Endothelial cell of umbilical vein (primary cell): ENCODE results near the gene WDR4. TPM values are rescaled to one million over a fixed set of nuclear protein-coding genes. Genes with fewer than 3 reads are reported as not detected.

ENCODE experiments used
- BruUV-seq: library from RNA; stranded (reverse); fragments of 400-500 nt; replicated peaks from 2 replicates; lab custom pipeline; 2021; lab: Mats Ljungman, UMichigan
- CTCF ChIA-PET: fragments of 300-600, 350-600 bp; sonication (Branson Sonifier 250); formaldehyde crosslinking; loops from one replicate; lab custom pipeline; 2021; ENCODE audit warnings: antibody characterized with exemption, inconsistent platforms; lab: Charles Lee
- POLR2A ChIA-PET: fragments of 300-600, 350-600 bp; sonication (Branson Sonifier 250); formaldehyde crosslinking; loops from one replicate; lab custom pipeline; 2021; ENCODE audit warnings: antibody characterized with exemption, inconsistent platforms; lab: Charles Lee
- DNase-seq: peaks from one replicate; pipeline ENCODE4 v3.0.0-alpha.2; 2011; ENCODE audit warnings: low read depth, low spot score
- FAIRE-seq: peaks from 2 replicates; lab custom pipeline; 2011; peaks lifted over from hg19 to GRCh38; lab: Jason Lieb, UNC
- H2AFZ ChIP-seq: 2 replicates; pipeline ENCODE4 v1.6.0; 2012; ENCODE audit warnings: low read depth, low read length, control low read depth, inconsistent platforms
- H3K27ac ChIP-seq: 2 replicates; pipeline ENCODE4 v1.5.1; 2011; ENCODE audit warnings: low read depth, mild to moderate bottlenecking, control low read depth, low read length, moderate library complexity; ENCODE audit not compliant: insufficient read depth
- H3K27me3 ChIP-seq, 2 experiments: 2 replicates each; pipeline versions ENCODE4 v1.6.0 to v1.6.1; 2011; ENCODE audit warnings: low read length in 2 of 2, mixed read lengths in 1 of 2; ENCODE audit not compliant: control insufficient read depth in 2 of 2, insufficient read depth in 2 of 2
- H3K36me3 ChIP-seq, 2 experiments: 2 replicates in 1 of 2; 3 replicates in 1 of 2; pipeline ENCODE4 v1.5.1; 2011; ENCODE audit warnings: low read length in 2 of 2, mild to moderate bottlenecking in 1 of 2, moderate library complexity in 1 of 2; ENCODE audit not compliant: control insufficient read depth in 2 of 2, insufficient read depth in 2 of 2; ENCODE audit errors: extremely low read depth in 1 of 2
- H3K4me1 ChIP-seq: 3 replicates; pipeline ENCODE4 v1.5.1; 2011; ENCODE audit warnings: mild to moderate bottlenecking, low read length; ENCODE audit not compliant: control insufficient read depth, insufficient read depth; ENCODE audit errors: extremely low read depth
- H3K4me2 ChIP-seq: 2 replicates; pipeline ENCODE4 v1.6.1; 2011; ENCODE audit warnings: low read length, control low read depth, mixed read lengths; ENCODE audit not compliant: insufficient read depth
- H3K4me3 ChIP-seq, 3 experiments: fragments of 200-600 bp in 1 of 3; sonication (generic), shearing (Covaris generic) in 1 of 3; replicated peaks in 1 of 3; 2 replicates each; pipeline ENCODE4 v1.5.1; 2011 to 2016; ENCODE audit warnings: control low read depth in 3 of 3, low read length in 3 of 3, mild to moderate bottlenecking in 2 of 3, inconsistent platforms in 1 of 3, low read depth in 1 of 3, moderate library complexity in 1 of 3; ENCODE audit not compliant: insufficient read depth in 1 of 3
- H3K79me2 ChIP-seq: 2 replicates; pipeline ENCODE4 v1.6.0; 2012; ENCODE audit warnings: low read length, inconsistent platforms; ENCODE audit not compliant: control insufficient read depth, insufficient read depth
- H3K9ac ChIP-seq: replicated peaks from 2 replicates; pipeline ENCODE3; 2011; ENCODE audit warnings: low read length, control low read depth; ENCODE audit not compliant: insufficient read depth; ENCODE audit errors: extremely low read depth
- H3K9me1 ChIP-seq: replicated peaks from 3 replicates; pipeline ENCODE4 v1.6.0; 2011; ENCODE audit warnings: mild to moderate bottlenecking, low read length; ENCODE audit not compliant: control insufficient read depth, insufficient read depth; ENCODE audit errors: extremely low read depth
- H3K9me3 ChIP-seq: replicated peaks from 2 replicates; pipeline ENCODE4 v1.5.1; 2012; ENCODE audit warnings: low read length, inconsistent platforms; ENCODE audit not compliant: control insufficient read depth, insufficient read depth
- H4K20me1 ChIP-seq: replicated peaks from 2 replicates; pipeline ENCODE3; 2011; ENCODE audit warnings: mild to moderate bottlenecking, low read length; ENCODE audit not compliant: control insufficient read depth, insufficient read depth; ENCODE audit errors: extremely low read depth
- FOS ChIP-seq: IDR thresholded peaks from 2 replicates; pipeline ENCODE4 v1.6.1; 2011; ENCODE audit warnings: mild to moderate bottlenecking, low read length, moderate library complexity, borderline replicate concordance; ENCODE audit not compliant: insufficient read depth
- GATA2 ChIP-seq: IDR thresholded peaks from 2 replicates; pipeline ENCODE4 v1.7.0; 2011; ENCODE audit warnings: low read depth, mild to moderate bottlenecking, moderate library complexity, mixed read lengths, low read length; ENCODE audit not compliant: insufficient read length, insufficient read depth
- JUN ChIP-seq: IDR thresholded peaks from 2 replicates; pipeline ENCODE4 v1.6.1; 2011; ENCODE audit warnings: borderline replicate concordance, low read depth; ENCODE audit not compliant: insufficient read length, insufficient read depth
- MAX ChIP-seq: IDR thresholded peaks from 2 replicates; pipeline ENCODE4 v1.6.1; 2011; ENCODE audit not compliant: insufficient read depth, insufficient read length
- MYC ChIP-seq: IDR thresholded peaks from one replicate; pipeline ENCODE4 v1.6.1; 2011; ENCODE audit warnings: mild to moderate bottlenecking, low read depth, low read length
- POLR2A ChIP-seq: IDR thresholded peaks from 2 replicates; pipeline ENCODE4 v1.6.1; 2012; ENCODE audit warnings: low read depth, mild to moderate bottlenecking, control low read depth, low read length
- POLR2AphosphoS5 ChIP-seq: IDR thresholded peaks from 2 replicates; pipeline ENCODE4 v1.6.1; 2012; ENCODE audit warnings: low read depth, mild to moderate bottlenecking, control low read depth, low read length, moderate library complexity; ENCODE audit not compliant: insufficient read depth
- dilution Hi-C: fragments of 300-500 bp; cut with MboI; formaldehyde crosslinking; loops from one replicate; pipeline ENCODE4 v1.15.0; 2019; ENCODE audit warnings: low sequenced_read_pairs; ENCODE audit not compliant: extremely low pct_ligation_motif_present
- intact Hi-C: fragments of 100-400 bp; cut with micrococcal nuclease; formaldehyde crosslinking; loops from one replicate; pipeline ENCODE4 v1.10.0; 2022
- polyA plus RNA-seq, 4 experiments: library from polyadenylated mRNA; depleted of rRNA in 3 of 4; stranded (reverse) in 3 of 4; unstranded in 1 of 4; fragments of >200 nt; gene quantifications; 2 replicates each; pipeline versions ENCODE4 v1.2.1 to v1.2.3, GENCODE V29; 2011 to 2012; ENCODE audit warnings: missing spikeins in 1 of 4
- total RNA-seq: library from RNA; stranded (reverse); gene quantifications from 2 replicates; pipeline ENCODE4 v1.2.3, GENCODE V29; 2021
- TF ChIP-seq, protein P1 (sequence below), 2 donors: IDR thresholded peaks; 1 replicate in 1 of 2; 2 replicates in 1 of 2; pipeline ENCODE4 v1.5.1; 2011; ENCODE audit warnings: low read length in 2 of 2, mild to moderate bottlenecking in 2 of 2, moderate library complexity in 2 of 2, control low read depth in 1 of 2, inconsistent platforms in 1 of 2, low read depth in 1 of 2; ENCODE audit not compliant: insufficient read depth in 1 of 2; ENCODE audit errors: extremely low read depth in 1 of 2

Gene WDR4
- total and polyA plus RNA-seq, 2 donors (not counting 3 experiments of a cell fraction or from before 2014, with no cell fraction given) = 24.5 to 40.0 TPM

- no peak for TF ChIP-seq FOS
- no peak for TF ChIP-seq JUN
- TF ChIP-seq GATA2 = no peak
- TF ChIP-seq, protein P1, sequence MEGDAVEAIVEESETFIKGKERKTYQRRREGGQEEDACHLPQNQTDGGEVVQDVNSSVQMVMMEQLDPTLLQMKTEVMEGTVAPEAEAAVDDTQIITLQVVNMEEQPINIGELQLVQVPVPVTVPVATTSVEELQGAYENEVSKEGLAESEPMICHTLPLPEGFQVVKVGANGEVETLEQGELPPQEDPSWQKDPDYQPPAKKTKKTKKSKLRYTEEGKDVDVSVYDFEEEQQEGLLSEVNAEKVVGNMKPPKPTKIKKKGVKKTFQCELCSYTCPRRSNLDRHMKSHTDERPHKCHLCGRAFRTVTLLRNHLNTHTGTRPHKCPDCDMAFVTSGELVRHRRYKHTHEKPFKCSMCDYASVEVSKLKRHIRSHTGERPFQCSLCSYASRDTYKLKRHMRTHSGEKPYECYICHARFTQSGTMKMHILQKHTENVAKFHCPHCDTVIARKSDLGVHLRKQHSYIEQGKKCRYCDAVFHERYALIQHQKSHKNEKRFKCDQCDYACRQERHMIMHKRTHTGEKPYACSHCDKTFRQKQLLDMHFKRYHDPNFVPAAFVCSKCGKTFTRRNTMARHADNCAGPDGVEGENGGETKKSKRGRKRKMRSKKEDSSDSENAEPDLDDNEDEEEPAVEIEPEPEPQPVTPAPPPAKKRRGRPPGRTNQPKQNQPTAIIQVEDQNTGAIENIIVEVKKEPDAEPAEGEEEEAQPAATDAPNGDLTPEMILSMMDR (IDR thresholded peaks at IDR 0.05; ENCODE audit: extremely low read depth in 1 of 2, insufficient read depth in 1 of 2, low read depth in 1 of 2, low read length in 2 of 2) = no peak
- TF ChIP-seq POLR2AphosphoS5 = no peak
- TF ChIP-seq MAX = no peak
- TF ChIP-seq MYC = no peak
- TF ChIP-seq POLR2A = no peak
- dilution Hi-C loops (no loop called here), intact Hi-C loops (no loop called here)
- Histone ChIP-seq H3K9ac (no peak overlapping the region), H3K27me3 (no peaks in the 10 kb centered on the region), H3K9me1 (no peaks in the 10 kb centered on the region), H3K9me3 (no peaks in the 10 kb centered on the region), H3K36me3 (peaks cover 8 to 72% of the 10 kb centered on the region in 2 experiments), H3K79me2 (peaks cover 25% of the 10 kb centered on the region), H2AFZ (no peak overlapping the region), H3K4me2 (no peak overlapping the region), H4K20me1 (no peaks in the 10 kb centered on the region), H3K27ac (no peak overlapping the region), H3K4me3 (no peak overlapping the region), H3K4me1 (no peaks in the 10 kb centered on the region)
- BruUV-seq = no TSS peak
- DNase-seq (no peak), FAIRE-seq (no peak)
- ChIA-PET POLR2A (no interaction called here), CTCF (no interaction called here)
Measured at GRCh38 chr21:42855937-42856335, 23.4 kb downstream of the WDR4 start.
